GM21737 (cell line): ENCODE results near the gene CEACAM3.
A peak's percentile ranks its signal among the peaks of the same experiment; 100 is the strongest.

Experiments
- ATAC-seq: cut with Tn5 transposase; IDR thresholded peaks from one replicate; pipeline ENCODE4 v1.9.1; 2021; ENCODE audit warnings: mild to moderate bottlenecking, moderate library complexity; ENCODE audit not compliant: unreplicated experiment

CEACAM3 gene

DNA sequence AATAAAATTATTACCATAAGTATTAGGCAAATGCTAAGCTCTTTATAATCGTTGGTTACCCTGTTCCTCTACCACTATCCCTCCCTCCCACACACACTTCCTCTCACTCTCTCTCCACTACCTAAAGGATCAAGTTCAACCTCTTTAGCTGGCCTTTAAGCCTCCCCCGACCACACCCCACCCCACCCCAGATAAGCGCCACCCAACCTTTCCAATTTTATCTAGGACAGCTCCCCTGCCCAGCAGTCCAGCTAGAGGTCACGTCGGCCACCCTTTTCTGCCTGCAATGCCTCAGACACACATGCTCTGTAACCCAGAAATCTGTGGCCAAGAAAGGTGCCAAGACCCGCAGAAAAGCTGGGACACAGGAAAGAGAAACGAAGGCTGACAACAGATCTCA, 47.0 kb downstream of the CEACAM3 start:
- ATAC-seq, result no peak

DNA sequence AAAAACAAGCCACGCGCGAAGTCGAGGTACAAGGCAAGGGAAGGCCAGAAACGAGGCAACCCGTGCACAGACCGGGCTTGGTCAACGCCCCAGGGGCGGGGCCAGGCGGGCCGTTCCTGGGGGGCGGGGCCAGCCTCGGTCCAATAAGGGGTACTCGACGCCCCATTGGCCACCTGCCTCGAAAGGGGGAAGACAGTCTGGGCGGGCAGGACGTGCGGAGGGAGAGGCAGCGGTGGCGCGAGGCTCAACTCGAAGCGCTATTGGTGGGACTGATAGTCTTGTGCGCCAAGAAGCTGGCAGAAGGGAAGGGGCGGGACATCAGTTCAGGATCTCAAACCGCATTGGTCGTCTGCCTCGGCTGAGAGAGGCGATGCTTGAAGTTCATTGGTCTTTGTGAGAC, 48.2 kb downstream of the CEACAM3 start, which contains the start of gene LYPD4:
LYPD4 (minus strand) TSS at position 83 of the 400 bp plus-strand sequence. CDS start 5,398 bp downstream, outside the sequence.
- ATAC-seq, result no peak

DNA sequence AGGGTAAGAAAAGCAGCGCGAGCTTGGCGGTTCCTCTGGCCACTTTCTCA, 48.4 kb downstream of the CEACAM3 start, which contains the start of gene DMRTC2:
DMRTC2 (plus strand) TSS at position 42 of the 50 bp plus-strand sequence. CDS start 2,387 bp downstream, outside the sequence.
- no peak for ATAC-seq

DNA sequence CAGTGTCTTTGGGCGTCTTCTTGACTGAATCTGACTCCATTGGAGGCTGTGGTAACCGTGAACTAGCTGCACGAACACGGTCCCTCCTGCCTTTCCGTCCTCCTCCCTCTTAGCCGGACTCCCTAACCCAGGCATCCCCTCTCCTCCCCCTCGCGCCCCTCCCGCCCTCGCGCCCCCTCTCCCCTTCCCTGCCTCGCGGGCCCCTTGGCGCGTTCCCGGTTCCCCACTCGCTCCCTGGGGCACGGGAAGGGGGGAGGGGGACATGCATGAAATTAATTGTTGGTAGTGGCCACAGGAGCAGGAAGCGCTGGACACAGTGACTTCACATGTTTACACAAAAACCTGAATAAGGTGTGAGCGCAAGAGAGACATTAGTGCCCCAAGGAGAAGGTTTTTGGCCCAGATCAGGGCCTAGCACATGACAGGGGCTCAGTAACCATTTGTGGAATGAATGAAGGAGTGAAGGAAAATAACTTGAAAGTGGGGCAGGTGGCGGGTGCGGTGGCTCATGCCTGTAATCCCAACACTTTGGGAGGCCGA, 48.7 kb downstream of the CEACAM3 start:
- no peak for ATAC-seq

DNA sequence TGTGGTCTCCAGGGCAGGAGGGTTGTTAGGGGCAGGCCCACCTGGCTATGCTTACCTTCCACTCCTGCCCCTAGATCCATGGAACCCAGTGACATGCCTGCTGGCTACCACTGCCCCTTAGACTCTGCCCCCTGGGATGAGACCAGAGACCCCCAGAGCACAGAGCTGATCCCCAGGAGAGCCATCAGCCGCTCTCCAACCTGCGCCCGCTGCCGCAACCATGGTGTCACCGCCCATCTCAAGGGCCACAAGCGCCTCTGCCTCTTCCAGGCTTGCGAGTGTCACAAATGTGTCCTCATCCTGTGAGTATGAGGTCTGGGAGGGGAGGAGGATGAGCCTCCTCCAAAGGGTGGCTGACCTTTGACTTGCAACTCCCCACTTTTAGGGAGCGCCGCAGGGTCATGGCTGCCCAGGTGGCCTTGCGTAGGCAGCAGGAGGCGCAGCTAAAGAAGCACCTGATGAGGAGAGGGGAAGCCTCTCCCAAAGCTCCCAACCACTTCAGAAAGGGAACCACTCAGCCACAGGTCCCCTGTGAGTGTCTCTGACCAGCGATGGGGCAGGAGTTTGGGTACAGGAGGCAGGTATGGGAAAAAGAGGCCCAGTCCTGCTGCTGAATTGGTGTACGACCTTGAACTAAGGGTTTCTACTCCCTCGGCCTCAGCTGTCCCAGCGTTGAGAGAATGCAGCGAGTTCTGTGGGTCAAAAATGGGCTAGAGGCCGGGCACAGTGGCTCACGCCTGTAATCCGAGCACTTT, 51.1 kb downstream of the CEACAM3 start:
- no peak for ATAC-seq

DNA sequence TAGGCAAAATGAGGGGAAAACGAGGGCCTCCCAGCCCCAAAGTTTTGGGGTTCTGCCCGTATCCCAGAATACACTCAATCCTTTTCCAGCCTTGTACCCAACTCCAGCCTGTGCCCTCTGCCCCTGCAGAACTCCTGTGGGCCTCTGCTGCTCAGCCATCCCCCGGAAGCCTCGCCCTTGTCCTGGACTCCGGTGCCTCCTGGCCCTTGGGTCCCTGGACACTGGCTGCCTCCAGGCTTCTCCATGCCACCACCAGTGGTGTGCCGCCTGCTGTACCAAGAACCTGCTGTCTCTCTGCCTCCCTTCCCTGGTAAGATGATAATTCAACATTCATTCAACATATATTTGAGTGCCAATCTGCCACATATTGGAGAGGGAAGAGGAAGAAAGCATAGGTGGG, 52.3 kb downstream of the CEACAM3 start:
- no peak for ATAC-seq

DNA sequence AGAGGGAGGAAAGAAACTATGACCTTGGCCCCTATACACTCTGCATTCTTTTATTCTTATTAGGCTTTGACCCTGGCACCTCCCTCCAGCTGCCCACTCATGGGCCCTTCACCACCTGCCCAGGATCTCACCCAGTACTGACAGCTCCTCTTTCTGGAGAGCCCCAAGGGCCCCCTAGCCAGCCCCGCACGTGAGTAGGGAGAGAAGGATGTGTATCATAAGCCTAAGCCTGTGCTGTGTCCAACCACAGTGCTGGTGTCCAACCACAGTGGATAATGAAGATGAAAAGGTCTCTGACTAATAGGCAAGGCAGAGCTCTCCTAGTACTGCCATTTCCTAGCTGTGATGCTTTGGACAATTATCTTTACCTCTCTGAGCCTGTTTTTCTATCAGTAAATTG, 52.7 kb downstream of the CEACAM3 start:
- no peak for ATAC-seq

DNA sequence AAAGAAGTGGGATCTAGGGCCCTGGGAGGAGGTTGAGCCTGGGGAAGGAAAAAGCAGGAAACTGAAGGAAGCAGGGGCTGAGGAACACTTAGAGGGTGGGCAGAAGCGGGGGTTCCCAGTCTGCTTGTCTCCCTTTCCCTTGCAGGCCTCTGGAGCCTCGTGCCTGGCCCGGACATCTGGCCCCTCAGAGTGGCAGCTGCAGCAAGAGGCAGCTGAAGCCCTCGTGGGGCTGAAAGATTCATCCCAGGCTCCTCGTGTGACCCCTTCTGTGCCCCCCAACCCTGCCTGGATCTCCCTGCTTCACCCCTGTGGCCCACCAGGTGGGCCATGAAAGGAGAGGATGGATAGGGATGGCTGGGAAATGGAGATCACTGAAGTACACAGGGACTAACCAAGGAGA, 54.0 kb downstream of the CEACAM3 start:
- ATAC-seq, result no peak

DNA sequence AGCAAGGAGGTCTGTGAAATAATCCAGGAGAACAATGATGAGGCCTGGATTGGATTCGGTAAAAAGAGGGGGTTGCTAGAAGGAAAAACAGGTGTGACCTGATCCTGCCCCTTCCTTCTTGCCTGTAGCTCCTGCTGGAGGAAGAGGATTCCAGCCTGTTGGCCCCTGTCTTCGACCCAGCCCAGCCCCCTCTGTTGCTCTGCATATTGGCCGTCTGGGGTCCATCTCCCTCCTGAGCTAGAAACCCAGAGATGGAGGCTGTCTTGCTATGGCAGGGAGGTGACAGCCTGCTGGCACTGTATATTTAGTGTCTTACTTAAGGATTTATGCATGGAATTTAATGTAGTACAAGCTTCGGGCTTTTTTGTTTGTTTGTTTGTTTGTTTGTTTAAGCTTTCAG, 55.1 kb downstream of the CEACAM3 start:
- ATAC-seq, result no peak

DNA sequence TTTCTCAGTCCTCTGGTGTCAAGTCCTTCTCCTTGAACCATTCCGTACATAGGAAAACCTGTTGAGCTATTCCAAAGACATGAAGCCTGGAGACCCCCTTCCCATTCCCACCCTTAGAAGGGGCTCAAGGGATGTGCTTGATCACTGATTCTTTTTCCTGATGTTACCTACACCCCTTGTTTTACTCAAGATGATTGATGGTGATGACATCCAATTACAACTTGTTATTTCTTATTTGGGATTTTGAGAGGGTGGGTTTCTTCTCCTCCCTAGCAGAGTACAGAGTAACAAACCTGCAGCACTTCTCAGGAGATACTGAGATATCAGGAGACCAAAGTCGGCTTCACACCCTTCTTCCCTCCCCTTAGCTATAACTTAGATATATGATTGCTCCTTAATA, 57.0 kb downstream of the CEACAM3 start:
- ATAC-seq, result no peak

DNA sequence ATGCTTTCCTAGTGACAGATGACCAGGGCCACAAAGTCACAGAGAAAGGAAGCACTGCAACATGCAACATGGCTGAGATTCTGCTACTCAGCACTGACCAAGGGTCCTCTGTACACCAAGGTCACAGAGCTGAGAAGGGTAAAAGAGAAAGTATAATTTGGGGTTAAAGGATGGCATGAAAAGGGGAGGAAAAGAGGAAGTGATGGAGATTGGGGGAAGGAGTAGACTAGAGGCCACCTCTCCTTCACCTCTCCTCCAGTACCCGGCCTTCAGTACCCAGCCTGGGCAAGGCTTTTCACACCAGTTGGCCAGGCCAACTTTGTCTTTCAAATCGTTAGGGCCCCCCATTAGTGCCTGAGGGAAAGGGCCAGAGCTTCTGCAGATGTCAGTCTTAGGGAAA, 57.4 kb downstream of the CEACAM3 start:
- no peak for ATAC-seq

DNA sequence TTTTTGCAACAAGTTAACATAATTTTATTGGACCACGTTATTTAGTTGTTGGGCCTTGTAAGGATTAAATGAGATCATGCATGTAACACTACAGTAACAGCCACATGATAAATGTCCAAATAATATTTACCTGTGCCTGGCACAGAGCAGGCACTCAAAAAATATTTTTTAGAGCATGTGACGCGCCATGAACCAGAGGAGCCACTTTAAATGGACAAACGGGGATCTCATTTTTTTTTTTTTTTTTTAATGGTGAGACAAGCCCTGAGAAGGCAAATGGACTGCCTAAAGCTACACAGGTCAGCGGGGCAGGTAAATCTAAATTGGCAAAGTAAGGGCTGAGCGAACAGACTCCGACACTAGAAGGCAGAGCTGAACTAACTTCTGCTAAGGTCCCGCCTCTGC, 62.8 kb downstream of the CEACAM3 start:
- ATAC-seq, result no peak

DNA sequence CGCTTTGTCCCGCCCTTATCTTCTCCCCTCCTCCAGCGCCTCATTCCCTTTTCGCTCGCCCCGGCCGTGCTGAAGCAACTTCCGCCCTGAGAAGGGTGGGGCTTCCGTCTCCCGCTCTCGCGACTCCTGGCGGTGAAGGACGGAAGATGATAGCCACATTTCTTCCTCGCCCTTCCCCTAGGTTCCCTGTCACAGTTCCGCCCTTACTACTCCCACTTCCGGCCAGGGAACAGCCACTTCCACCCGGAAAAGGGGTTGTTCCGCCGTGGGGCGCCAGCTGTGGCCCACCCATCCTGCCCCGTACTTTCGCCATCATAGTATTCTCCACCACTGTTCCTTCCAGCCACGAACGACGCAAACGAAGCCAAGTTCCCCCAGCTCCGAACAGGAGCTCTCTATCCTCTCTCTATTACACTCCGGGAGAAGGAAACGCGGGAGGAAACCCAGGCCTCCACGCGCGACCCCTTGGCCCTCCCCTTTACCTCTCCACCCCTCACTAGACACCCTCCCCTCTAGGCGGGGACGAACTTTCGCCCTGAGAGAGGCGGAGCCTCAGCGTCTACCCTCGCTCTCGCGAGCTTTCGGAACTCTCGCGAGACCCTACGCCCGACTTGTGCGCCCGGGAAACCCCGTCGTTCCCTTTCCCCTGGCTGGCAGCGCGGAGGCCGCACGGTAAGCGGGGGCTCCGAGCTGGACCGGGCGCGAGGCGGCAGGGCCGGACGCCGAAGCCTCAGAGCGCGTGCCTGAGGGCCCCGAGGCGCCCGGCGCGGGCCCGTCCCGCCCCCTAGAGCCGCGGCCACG, 63.4 kb downstream of the CEACAM3 start, which contains the start of gene RPS19:
RPS19 (plus strand) TSS at position 638 of the 801 bp plus-strand sequence. CDS start 520 bp downstream, outside the sequence.
- peak; percentile 72 for ATAC-seq

DNA sequence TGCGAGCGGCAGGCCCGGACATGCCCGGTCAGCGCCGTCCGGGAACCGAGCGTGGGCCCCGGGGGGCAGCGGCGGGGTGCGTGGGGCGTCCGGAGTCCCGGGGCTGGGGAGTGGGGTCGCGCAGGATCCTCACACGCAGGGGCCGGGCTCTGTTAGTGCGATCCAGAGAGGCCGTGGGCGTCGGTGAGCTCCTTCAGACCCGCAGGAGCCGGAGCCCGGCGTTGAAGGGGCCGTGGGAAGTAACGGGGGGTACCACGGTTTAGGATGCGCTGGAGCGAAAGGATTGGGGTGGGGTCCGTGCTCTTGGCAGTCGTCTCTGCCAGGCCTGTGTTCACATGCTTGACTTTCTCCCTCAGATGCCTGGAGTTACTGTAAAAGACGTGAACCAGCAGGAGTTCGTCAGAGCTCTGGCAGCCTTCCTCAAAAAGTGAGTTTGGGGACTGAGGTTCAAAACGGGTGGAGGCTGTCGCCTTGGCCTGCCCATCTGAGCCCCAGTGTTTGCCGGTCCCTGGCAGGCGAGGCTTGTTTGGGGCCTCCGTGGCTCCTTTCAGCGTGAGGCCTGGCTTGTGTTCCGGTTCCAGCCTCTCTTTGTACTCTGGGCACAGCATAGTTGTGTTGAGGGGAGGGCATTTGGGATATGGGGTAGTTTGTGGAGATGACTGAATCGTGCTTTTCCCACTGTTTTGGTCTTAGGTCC, 64.2 kb downstream of the CEACAM3 start:
- ATAC-seq, result no peak
